H1 (cell line): Measurements from ENCODE around the gene PRSS12.
"Not testable (repeated sequence)": the region's sequence is repeated elsewhere in the genome, so short reads cannot be mapped to it uniquely, and the experiment has no call there.

Experiments
- RAD21 ChIP-seq, 2 experiments: IDR thresholded peaks in 1 of 2; conservative IDR thresholded peaks in 1 of 2; 2 replicates each; pipeline ENCODE4 v1.6.1; 2011; ENCODE audit warnings: low read depth in 2 of 2, low read length in 2 of 2, improper control_type of control experiment in 1 of 2, inconsistent platforms in 1 of 2, mild to moderate bottlenecking in 1 of 2, moderate library complexity in 1 of 2
- TF ChIP-seq, protein P1 (sequence below), 3 experiments: IDR thresholded peaks; 1 replicate in 2 of 3; 2 replicates in 1 of 3; pipeline versions ENCODE4 v1.5.1 to v1.6.1; 2011; ENCODE audit warnings: low read length in 3 of 3, mild to moderate bottlenecking in 3 of 3, inconsistent platforms in 2 of 3, low read depth in 1 of 3, moderate library complexity in 1 of 3; ENCODE audit not compliant: insufficient read depth in 1 of 3; ENCODE audit errors: control extremely low read depth in 1 of 3
- TF ChIP-seq, protein P2 (sequence below): IDR thresholded peaks from 2 replicates; pipeline ENCODE4 v1.6.1; 2012; ENCODE audit warnings: inconsistent platforms
- TF ChIP-seq, protein P3 (sequence below): fragments of 300-600 bp; sonication (generic); IDR thresholded peaks from 2 replicates; pipeline ENCODE4 v1.7.1; 2012; ENCODE audit warnings: low read length, moderate library complexity, mild to moderate bottlenecking, inconsistent platforms; ENCODE audit not compliant: insufficient replicate concordance
- TF ChIP-seq, protein P4 (sequence below): IDR thresholded peaks from 2 replicates; pipeline ENCODE4 v1.6.1; 2011; ENCODE audit warnings: low read depth, mild to moderate bottlenecking, low read length; ENCODE audit not compliant: insufficient read depth

DNA sequence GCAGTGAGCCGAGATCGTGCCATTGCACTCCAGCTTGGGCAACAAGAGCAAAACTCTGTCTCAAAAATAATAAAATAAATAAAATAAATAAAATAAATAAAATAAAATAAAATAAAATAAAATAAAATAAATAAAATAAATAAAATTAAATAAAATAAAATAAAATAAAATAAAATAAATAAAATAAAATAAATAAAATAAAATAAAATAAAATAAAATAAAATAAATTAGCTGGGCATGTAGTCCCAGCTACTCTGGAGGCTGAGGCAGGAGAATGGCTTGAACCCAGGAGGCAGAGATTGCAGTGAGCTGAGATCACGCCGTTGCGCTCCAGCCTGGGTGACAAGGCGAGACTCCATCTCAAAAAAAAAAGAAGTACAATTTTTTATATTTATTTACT is 53.2 kb downstream of the PRSS12 start:
- TF ChIP-seq, protein P1, sequence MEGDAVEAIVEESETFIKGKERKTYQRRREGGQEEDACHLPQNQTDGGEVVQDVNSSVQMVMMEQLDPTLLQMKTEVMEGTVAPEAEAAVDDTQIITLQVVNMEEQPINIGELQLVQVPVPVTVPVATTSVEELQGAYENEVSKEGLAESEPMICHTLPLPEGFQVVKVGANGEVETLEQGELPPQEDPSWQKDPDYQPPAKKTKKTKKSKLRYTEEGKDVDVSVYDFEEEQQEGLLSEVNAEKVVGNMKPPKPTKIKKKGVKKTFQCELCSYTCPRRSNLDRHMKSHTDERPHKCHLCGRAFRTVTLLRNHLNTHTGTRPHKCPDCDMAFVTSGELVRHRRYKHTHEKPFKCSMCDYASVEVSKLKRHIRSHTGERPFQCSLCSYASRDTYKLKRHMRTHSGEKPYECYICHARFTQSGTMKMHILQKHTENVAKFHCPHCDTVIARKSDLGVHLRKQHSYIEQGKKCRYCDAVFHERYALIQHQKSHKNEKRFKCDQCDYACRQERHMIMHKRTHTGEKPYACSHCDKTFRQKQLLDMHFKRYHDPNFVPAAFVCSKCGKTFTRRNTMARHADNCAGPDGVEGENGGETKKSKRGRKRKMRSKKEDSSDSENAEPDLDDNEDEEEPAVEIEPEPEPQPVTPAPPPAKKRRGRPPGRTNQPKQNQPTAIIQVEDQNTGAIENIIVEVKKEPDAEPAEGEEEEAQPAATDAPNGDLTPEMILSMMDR (IDR thresholded peaks at IDR 0.05; ENCODE audit: control extremely low read depth in 1 of 3, insufficient read depth in 1 of 3, low read depth in 1 of 3, low read length in 3 of 3): not testable (repeated sequence)
- TF ChIP-seq, protein P2, sequence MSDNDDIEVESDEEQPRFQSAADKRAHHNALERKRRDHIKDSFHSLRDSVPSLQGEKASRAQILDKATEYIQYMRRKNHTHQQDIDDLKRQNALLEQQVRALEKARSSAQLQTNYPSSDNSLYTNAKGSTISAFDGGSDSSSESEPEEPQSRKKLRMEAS: not testable (repeated sequence)
- TF ChIP-seq, protein P3, sequence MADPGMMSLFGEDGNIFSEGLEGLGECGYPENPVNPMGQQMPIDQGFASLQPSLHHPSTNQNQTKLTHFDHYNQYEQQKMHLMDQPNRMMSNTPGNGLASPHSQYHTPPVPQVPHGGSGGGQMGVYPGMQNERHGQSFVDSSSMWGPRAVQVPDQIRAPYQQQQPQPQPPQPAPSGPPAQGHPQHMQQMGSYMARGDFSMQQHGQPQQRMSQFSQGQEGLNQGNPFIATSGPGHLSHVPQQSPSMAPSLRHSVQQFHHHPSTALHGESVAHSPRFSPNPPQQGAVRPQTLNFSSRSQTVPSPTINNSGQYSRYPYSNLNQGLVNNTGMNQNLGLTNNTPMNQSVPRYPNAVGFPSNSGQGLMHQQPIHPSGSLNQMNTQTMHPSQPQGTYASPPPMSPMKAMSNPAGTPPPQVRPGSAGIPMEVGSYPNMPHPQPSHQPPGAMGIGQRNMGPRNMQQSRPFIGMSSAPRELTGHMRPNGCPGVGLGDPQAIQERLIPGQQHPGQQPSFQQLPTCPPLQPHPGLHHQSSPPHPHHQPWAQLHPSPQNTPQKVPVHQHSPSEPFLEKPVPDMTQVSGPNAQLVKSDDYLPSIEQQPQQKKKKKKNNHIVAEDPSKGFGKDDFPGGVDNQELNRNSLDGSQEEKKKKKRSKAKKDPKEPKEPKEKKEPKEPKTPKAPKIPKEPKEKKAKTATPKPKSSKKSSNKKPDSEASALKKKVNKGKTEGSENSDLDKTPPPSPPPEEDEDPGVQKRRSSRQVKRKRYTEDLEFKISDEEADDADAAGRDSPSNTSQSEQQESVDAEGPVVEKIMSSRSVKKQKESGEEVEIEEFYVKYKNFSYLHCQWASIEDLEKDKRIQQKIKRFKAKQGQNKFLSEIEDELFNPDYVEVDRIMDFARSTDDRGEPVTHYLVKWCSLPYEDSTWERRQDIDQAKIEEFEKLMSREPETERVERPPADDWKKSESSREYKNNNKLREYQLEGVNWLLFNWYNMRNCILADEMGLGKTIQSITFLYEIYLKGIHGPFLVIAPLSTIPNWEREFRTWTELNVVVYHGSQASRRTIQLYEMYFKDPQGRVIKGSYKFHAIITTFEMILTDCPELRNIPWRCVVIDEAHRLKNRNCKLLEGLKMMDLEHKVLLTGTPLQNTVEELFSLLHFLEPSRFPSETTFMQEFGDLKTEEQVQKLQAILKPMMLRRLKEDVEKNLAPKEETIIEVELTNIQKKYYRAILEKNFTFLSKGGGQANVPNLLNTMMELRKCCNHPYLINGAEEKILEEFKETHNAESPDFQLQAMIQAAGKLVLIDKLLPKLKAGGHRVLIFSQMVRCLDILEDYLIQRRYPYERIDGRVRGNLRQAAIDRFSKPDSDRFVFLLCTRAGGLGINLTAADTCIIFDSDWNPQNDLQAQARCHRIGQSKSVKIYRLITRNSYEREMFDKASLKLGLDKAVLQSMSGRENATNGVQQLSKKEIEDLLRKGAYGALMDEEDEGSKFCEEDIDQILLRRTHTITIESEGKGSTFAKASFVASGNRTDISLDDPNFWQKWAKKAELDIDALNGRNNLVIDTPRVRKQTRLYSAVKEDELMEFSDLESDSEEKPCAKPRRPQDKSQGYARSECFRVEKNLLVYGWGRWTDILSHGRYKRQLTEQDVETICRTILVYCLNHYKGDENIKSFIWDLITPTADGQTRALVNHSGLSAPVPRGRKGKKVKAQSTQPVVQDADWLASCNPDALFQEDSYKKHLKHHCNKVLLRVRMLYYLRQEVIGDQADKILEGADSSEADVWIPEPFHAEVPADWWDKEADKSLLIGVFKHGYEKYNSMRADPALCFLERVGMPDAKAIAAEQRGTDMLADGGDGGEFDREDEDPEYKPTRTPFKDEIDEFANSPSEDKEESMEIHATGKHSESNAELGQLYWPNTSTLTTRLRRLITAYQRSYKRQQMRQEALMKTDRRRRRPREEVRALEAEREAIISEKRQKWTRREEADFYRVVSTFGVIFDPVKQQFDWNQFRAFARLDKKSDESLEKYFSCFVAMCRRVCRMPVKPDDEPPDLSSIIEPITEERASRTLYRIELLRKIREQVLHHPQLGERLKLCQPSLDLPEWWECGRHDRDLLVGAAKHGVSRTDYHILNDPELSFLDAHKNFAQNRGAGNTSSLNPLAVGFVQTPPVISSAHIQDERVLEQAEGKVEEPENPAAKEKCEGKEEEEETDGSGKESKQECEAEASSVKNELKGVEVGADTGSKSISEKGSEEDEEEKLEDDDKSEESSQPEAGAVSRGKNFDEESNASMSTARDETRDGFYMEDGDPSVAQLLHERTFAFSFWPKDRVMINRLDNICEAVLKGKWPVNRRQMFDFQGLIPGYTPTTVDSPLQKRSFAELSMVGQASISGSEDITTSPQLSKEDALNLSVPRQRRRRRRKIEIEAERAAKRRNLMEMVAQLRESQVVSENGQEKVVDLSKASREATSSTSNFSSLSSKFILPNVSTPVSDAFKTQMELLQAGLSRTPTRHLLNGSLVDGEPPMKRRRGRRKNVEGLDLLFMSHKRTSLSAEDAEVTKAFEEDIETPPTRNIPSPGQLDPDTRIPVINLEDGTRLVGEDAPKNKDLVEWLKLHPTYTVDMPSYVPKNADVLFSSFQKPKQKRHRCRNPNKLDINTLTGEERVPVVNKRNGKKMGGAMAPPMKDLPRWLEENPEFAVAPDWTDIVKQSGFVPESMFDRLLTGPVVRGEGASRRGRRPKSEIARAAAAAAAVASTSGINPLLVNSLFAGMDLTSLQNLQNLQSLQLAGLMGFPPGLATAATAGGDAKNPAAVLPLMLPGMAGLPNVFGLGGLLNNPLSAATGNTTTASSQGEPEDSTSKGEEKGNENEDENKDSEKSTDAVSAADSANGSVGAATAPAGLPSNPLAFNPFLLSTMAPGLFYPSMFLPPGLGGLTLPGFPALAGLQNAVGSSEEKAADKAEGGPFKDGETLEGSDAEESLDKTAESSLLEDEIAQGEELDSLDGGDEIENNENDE: not testable (repeated sequence)
- TF ChIP-seq RAD21 (IDR thresholded peaks at IDR 0.05 in 1 of 2, conservative IDR thresholded peaks at IDR 0.05 in 1 of 2; ENCODE audit: low read depth in 2 of 2, low read length in 2 of 2): not testable (repeated sequence)
- TF ChIP-seq, protein P4, sequence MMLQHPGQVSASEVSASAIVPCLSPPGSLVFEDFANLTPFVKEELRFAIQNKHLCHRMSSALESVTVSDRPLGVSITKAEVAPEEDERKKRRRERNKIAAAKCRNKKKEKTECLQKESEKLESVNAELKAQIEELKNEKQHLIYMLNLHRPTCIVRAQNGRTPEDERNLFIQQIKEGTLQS: not testable (repeated sequence)
